ENCODE measurements around the gene IFT81. TPM values are rescaled to one million over a fixed set of nuclear protein-coding genes. Genes with fewer than 3 reads are reported as not detected.

IFT81 gene
- total RNA-seq, 1 donor from 2014 or later: 18.7 TPM

DNA sequence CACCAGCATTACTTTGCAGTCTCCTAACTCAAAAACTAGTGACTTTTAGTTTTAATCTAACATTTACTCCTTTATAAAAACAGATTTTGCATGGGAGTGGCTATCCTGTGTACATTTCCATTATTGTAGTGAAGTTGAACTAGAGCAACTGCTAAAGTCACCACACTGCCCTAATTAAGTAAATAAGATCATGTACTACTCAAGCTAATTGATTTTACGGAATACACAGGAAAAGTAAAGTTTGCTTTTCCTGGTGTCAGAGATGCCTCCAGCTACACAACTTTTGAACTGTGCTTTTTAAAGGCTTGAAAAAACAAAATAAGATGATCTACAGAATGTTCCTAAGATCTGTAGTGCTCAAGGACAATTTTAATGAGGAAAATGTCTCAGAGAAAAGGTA, 106.5 kb downstream of the IFT81 start:
- Mint-ChIP-seq H3K9me3 (ENCODE audit: unreplicated experiment) (no peaks in the 10 kb centered on the region), H3K27ac (ENCODE audit: unreplicated experiment) (no peak overlapping the region), H3K27me3 (ENCODE audit: unreplicated experiment) (no peaks in the 10 kb centered on the region), H3K4me3 (ENCODE audit: unreplicated experiment) (no peak overlapping the region), H3K4me1 (ENCODE audit: unreplicated experiment) (no peaks in the 10 kb centered on the region), H3K36me3 (ENCODE audit: low read depth, unreplicated experiment) (no peaks in the 10 kb centered on the region)
- TF ChIP-seq, protein P1, sequence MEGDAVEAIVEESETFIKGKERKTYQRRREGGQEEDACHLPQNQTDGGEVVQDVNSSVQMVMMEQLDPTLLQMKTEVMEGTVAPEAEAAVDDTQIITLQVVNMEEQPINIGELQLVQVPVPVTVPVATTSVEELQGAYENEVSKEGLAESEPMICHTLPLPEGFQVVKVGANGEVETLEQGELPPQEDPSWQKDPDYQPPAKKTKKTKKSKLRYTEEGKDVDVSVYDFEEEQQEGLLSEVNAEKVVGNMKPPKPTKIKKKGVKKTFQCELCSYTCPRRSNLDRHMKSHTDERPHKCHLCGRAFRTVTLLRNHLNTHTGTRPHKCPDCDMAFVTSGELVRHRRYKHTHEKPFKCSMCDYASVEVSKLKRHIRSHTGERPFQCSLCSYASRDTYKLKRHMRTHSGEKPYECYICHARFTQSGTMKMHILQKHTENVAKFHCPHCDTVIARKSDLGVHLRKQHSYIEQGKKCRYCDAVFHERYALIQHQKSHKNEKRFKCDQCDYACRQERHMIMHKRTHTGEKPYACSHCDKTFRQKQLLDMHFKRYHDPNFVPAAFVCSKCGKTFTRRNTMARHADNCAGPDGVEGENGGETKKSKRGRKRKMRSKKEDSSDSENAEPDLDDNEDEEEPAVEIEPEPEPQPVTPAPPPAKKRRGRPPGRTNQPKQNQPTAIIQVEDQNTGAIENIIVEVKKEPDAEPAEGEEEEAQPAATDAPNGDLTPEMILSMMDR (IDR thresholded peaks at IDR 0.05; ENCODE audit: unreplicated experiment): no peak
- DNase-seq (ENCODE audit: low spot score): no peak

DNA sequence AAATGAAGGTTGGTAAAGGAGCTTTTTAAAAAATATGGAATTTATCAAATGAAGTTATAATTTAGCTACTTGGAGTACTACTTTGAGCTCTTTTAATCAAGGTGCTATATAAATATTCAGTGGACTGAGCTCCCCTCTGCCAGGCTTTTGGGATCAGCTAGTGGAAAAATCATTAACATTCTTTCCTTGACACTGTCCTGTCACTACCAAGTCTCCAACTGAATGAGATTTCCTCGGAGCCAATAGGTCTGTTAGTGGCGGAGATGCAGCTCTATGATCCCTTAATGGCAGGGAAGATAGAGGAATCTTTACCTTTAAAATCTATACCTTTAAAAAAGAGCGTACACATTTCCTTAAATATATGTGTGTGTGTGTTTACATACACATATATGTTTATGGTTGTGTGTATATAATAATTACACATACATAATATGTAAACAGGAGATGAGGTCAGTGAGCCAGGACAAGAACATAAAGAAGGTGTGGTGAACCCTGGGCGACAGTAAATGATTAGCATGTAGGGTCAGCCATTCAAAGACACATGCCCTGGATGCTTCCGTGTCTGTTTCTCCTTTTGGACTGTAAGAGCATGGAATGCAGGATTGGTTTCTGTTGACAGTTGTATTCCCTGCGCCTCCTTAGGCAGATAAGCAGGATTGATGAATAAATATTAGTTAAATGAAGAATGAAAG, 109.2 kb downstream of the IFT81 start:
- Mint-ChIP-seq H3K9me3 (ENCODE audit: unreplicated experiment) (no peaks in the 10 kb centered on the region), H3K4me1 (ENCODE audit: unreplicated experiment) (no peaks in the 10 kb centered on the region), H3K36me3 (ENCODE audit: low read depth, unreplicated experiment) (no peaks in the 10 kb centered on the region), H3K27me3 (ENCODE audit: unreplicated experiment) (peaks cover 2% of the 10 kb centered on the region), H3K4me3 (ENCODE audit: unreplicated experiment) (no peak overlapping the region), H3K27ac (ENCODE audit: unreplicated experiment) (no peak overlapping the region)
- no peak for DNase-seq (ENCODE audit: low spot score)
- TF ChIP-seq, protein P1 (IDR thresholded peaks at IDR 0.05; ENCODE audit: unreplicated experiment): no peak

DNA sequence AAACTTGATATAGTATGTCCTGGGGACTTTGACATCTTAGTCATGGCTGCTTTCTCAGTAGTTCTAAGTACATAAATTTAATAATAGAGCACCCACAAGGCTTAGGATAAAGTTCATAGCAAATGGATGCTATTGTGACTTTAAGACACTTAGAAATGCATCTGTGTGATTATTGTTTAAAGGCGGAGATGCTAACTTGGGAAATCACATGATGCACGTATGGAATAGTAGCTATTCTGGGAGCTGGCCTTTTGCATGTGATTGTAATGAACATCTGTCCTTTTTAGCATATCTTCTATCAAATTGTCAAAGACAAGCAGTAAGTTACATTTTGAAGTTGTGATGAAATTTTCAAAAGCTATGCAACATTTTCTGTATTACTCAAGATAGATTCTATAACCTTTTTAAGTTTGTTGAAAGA, 110.2 kb downstream of the IFT81 start:
- Mint-ChIP-seq H3K36me3 (ENCODE audit: low read depth, unreplicated experiment) (no peaks in the 10 kb centered on the region), H3K4me1 (ENCODE audit: unreplicated experiment) (no peaks in the 10 kb centered on the region), H3K27ac (ENCODE audit: unreplicated experiment) (no peak overlapping the region), H3K9me3 (ENCODE audit: unreplicated experiment) (no peaks in the 10 kb centered on the region), H3K4me3 (ENCODE audit: unreplicated experiment) (no peak overlapping the region), H3K27me3 (ENCODE audit: unreplicated experiment) (peaks cover 2% of the 10 kb centered on the region)
- DNase-seq (ENCODE audit: low spot score): no peak
- TF ChIP-seq, protein P1 (IDR thresholded peaks at IDR 0.05; ENCODE audit: unreplicated experiment): no peak

DNA sequence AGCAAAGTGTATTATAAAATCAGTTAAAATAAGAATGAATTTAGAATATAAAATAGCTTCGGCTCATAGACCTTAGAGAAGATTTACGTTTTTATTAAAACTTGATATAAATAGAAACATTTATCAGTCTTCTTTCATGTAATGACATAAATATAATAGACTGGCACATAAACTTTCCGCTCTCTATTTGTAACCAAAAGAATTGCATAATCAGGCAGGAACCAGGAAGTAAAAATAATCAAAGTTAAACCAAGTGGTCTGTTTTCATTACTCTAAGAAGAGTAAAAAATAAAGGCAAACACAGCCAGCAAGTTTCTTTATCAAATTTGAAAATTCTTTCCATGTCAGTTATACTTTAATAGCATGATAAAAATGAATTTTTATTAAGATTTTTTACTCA, 110.6 kb downstream of the IFT81 start:
- no peak for DNase-seq (ENCODE audit: low spot score)
- H3K9me3 Mint-ChIP-seq (ENCODE audit: unreplicated experiment): no peaks in the 10 kb centered on the region
- peaks cover 2% of the 10 kb centered on the region for H3K27me3 Mint-ChIP-seq (ENCODE audit: unreplicated experiment)
- no peak overlapping the region for H3K4me3 Mint-ChIP-seq (ENCODE audit: unreplicated experiment)
- TF ChIP-seq, protein P1 (IDR thresholded peaks at IDR 0.05; ENCODE audit: unreplicated experiment): no peak
- no peaks in the 10 kb centered on the region for H3K36me3 Mint-ChIP-seq (ENCODE audit: low read depth, unreplicated experiment)
- no peak overlapping the region for H3K27ac Mint-ChIP-seq (ENCODE audit: unreplicated experiment)
- no peaks in the 10 kb centered on the region for H3K4me1 Mint-ChIP-seq (ENCODE audit: unreplicated experiment)

DNA sequence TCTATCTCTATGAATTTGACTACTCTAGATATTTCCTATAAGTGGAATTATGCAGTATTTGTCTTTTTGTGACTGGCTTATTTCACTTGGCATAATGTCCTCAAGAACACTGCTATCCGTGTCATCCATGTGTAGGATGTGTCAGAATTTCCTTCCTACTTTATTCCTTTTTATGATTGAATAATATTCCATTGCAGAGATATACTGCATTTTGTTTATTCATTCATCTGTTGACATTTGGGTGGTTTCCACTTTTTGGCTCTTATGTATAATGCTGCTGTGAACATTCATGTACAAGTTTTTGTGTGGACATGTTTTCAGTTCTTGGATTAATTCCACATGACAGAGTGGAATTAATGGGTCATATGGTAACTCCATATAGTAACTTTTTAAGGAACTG, 111.2 kb downstream of the IFT81 start:
- Mint-ChIP-seq H3K36me3 (ENCODE audit: low read depth, unreplicated experiment) (no peaks in the 10 kb centered on the region), H3K27ac (ENCODE audit: unreplicated experiment) (no peak overlapping the region), H3K27me3 (ENCODE audit: unreplicated experiment) (peaks cover 2% of the 10 kb centered on the region), H3K4me3 (ENCODE audit: unreplicated experiment) (no peak overlapping the region), H3K4me1 (ENCODE audit: unreplicated experiment) (no peaks in the 10 kb centered on the region), H3K9me3 (ENCODE audit: unreplicated experiment) (no peaks in the 10 kb centered on the region)
- no peak for DNase-seq (ENCODE audit: low spot score)
- TF ChIP-seq, protein P1 (IDR thresholded peaks at IDR 0.05; ENCODE audit: unreplicated experiment): no peak
